Limb (tissue), 2 donors: ENCODE measurements around the gene MAGI1.
"Not testable (repeated sequence)": the region's sequence is repeated elsewhere in the genome, so short reads cannot be mapped to it uniquely, and the experiment has no call there.

Experiments
- DNase-seq, 2 donors: peaks; one replicate each; pipeline ENCODE4 v3.0.0-alpha.2; 2016; ENCODE audit errors: extremely low spot score in 2 of 2

MAGI1 gene

DNA sequence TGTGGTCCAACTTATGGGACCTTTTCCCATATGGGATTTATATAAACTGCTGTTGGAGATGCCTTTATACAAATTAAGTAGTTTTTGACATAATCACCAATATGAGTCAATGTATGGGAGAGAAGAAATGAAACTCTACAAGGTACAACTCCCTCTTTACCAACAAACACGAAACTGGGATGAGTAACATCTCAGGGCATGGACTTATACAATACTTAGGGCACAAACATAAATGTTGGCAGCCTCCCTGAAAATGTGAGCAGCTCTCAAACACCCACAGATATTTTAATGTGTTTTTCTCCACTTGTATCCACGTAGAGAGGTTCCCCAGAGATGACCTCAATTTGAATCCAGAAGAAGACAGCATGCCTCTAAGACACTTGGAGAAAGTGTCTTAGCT is 161.6 kb downstream of the MAGI1 start:
- DNase-seq: no peak

- no peak for DNase-seq
These were observed 162.7 kb downstream of the MAGI1 start for GRCh38 chr3:65876028-65876420.

DNA sequence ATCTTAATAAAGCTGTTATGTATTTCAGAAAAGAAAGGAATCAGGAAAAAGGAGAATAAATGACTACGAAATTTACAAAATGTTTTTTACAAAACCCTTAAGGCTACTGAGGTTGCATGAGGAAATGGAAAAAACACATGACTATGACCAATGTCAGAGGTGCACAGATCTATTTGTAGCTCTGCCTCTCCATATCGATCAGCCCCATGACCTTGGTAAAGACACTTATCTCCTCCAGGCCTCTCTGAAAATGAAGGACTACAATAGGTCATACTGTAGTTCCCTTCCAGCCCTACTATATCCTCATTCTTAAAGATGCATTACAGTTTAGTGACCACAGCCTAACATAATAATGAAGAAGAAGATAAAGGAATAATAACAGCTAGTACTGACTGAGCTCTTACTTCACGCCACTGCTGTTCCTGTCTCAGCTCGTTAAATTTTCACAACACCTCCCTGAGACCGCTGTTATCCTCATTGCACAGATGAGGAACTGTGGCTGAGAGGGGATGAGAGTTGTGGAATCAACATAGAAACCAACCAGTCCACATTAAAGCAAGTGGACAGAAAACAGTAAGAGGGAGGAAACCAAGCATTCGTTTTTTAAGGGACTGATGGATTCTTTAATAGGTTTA is 163.2 kb downstream of the MAGI1 start:
- no peak for DNase-seq

GRCh38 chr3:65873869-65874268 is 164.8 kb downstream of the MAGI1 start:
- no peak for DNase-seq

GRCh38 chr3:65873028-65873427 is 165.7 kb downstream of the MAGI1 start:
- DNase-seq: no peak

- peak; percentile 36 to 74 for DNase-seq
These were observed 167.2 kb downstream of the MAGI1 start for GRCh38 chr3:65871305-65872141.

GRCh38 chr3:65869798-65870197 is 168.9 kb downstream of the MAGI1 start:
- no peak for DNase-seq

DNA sequence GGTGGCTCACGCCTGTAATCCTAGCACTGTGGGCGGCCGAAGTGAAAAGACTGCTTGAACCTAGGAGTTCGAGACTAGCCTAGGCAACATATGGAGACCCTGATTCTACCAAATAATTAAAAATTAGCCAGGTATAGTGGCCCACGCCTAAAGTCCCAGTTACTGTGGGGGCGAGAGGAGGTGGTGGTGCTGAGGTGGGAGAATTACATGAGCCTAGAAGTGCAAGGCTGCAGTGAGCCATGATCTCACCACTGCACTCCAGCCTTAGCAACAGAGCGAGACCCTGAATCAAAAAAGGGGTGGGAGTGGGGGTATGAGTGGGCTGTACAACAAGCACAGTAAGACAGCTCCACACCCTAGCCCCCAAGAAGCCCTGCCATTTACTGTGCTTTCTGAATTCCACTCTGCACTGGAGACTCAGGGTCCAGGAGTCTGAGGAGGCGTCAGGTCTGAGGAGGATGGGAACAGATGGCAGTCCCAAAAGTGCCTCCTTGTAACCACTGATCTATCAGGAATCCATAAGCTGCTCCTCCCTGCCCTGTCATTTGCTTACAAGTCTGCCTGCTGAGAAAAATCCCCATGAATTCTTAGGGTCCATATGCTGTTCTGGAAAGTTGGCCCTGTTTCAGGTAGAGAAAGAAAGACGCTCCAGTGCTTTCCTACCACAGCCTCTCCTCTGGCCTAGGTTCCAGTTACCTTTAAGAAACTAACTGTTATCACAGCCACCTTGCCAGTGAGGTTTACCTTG is 171.1 kb downstream of the MAGI1 start:
- no peak for DNase-seq

DNA sequence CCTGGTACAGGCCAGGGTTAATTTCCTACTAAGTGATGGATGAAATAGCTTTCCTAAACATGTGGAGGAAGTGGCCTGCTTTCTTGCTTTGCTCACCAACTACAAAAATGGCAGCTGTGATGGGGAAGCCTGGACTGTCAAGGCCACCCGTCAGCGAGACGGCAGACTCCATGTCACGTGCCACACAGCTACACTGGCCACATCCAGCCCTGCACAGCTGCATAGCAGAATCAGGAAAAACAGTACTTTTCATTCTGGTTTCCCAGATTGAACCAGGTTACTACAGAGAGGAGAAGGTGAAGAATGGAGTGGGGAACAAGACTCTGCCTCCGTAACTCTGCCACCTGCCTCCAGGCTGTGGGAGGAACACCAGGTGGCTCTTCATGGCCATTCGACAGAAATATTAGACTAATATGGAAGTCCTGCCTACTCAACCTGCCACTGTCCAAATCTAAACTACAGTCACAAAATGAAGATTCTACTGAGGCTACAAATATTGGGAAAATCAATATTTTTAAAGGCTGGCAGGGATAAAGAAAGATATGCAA is 174.3 kb downstream of the MAGI1 start:
- DNase-seq: no peak

GRCh38 chr3:65861718-65862117 is 177.0 kb downstream of the MAGI1 start:
- no peak for DNase-seq

DNA sequence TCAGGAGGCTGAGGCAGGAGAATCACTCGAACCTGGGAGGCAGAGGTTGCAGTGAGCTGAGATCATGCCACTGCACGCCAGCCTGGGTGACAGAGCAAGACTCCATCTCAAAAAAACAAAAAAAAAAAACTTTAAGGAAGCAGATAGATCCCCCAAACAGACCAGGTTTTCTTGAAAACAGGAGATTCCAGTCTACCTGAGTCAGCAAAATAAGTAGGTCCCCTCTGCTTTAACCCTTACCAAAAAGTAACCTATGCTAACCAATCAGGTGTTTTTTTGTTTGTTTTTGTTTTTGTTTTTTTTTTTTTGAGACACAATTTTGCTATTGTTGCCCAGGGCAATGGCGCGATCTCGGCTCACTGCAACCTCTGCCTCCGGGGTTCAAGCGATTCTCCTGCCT is 179.1 kb downstream of the MAGI1 start:
- DNase-seq: not testable (repeated sequence)

- DNase-seq: no peak
These were observed 180.0 kb downstream of the MAGI1 start for GRCh38 chr3:65858749-65859148.

GRCh38 chr3:65857327-65857726 is 181.4 kb downstream of the MAGI1 start:
- no peak for DNase-seq

- no peak for DNase-seq
These were observed 181.8 kb downstream of the MAGI1 start for GRCh38 chr3:65856907-65857306.

- no peak for DNase-seq
These were observed 183.2 kb downstream of the MAGI1 start for GRCh38 chr3:65855370-65856100.

DNA sequence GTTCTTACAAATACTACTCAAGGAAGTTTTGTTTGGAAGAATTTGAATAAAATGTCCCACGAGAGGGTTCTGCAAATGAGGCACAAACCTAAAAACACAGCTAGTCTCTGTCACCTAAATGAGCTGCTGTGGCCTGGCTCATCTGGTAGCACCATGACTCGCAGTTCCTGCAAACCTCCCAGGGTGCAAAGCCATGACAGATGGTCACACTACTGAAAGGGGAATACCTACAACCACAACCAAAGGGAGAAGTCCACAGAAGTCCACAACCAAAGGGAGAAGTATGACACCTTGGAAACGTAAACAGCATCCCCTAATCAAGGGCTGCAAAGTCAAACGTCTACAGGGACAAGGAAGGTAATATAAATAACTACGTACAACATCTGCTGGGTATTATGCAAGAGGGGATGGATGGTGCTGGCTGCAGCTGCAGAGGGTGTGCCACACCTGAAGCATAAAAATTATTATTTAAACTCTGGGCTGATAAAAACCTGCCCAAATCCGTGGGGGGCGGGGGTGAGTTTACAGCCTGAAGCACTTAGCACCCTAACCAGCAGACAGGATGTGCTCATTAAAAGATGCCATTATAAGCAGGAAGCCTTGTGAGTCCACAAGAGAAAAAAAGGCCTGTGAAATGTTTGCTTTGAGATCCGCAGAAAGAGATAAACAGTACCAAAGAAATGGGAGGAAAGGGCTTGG is 184.0 kb downstream of the MAGI1 start:
- no peak for DNase-seq

DNA sequence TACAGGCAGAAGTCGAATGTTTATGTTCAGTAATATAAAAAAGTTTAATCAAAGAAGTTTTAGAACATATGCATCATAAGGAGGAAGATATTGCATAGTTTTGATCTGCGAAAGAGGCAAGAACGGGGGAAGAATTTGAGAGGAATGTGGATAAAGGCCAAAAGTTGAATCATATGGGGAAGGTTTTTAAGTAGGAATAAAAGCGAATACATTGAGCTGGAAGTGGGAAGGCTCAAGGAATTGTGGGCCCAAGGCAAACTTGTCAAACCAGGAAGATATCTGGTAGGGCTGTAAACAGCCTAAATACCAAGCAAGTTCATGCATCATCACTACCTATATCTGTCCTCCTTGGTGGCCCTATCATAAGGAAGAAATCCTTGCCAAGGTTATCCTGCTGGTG is 186.9 kb downstream of the MAGI1 start:
- DNase-seq: no peak

DNA sequence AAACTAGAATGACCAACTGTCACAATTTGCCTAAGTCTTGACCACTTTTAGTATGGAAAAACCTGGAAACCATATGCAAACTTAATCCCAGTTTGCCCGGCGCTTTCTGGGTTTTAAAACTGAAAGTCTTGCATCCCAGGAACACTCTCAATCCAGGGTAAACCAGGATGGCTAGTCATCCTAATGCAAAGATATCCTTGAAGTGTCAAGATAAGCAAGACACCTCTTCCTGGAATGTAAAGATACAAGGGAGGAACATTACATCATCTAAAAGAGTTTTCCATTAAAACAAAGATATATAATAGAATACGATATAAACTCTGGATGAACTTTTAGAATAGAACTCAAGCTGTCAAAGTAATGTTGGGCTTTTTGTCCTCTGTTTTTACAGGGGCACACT is 188.5 kb downstream of the MAGI1 start:
- DNase-seq: no peak

- DNase-seq: no peak
These were observed 190.7 kb downstream of the MAGI1 start for GRCh38 chr3:65848024-65848423.

DNA sequence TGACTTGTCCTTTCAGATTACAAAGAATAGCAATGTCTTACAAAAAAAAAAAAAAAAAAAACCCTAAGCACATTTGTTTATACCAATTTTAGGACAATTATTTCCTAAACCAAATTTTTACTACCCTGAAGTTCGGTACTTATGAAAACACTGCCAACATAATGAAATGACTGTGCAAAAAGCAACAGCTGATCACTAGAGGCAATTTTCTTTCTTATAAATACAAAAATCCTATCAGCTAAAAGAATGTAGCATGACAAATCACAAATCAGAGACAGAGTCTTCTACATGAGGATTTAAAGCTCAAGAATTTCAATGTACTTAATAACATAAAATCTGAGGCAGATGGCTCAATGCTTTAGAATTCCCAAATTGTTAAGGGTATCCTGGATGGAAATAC is 191.8 kb downstream of the MAGI1 start:
- DNase-seq: no peak

GRCh38 chr3:65844370-65844769 is 194.3 kb downstream of the MAGI1 start:
- no peak for DNase-seq
